SK-N-SH treated with all-trans-retinoic acid at 6 μM for 48 hours (cell line): Measurements from ENCODE around the gene ATXN10.

Source experiments
- ATAC-seq: fragments of 200-7000 bp; cut with Tn5 transposase; 3 replicates; pipeline ENCODE4 v1.9.1; 2020; ENCODE audit warnings: mild to moderate bottlenecking, moderate library complexity
- ARNTL ChIP-seq: fragments of 450-650 bp; formaldehyde crosslinking; IDR thresholded peaks from 2 replicates; pipeline ENCODE4 v1.5.0; 2020; ENCODE audit warnings: low read depth, mild to moderate bottlenecking, moderate library complexity, borderline replicate concordance
- BACH2 ChIP-seq: fragments of 250-450 bp; sonication (Bioruptor Pico); IDR thresholded peaks from 2 replicates; pipeline ENCODE4 v1.9.0; 2021; ENCODE audit warnings: mild to moderate bottlenecking, borderline replicate concordance
- CSDC2 ChIP-seq: fragments of 250-450 bp; sonication (Bioruptor Pico); IDR thresholded peaks from 2 replicates; pipeline ENCODE4 v1.5.0; 2020; ENCODE audit warnings: mild to moderate bottlenecking, moderate library complexity
- ESRRG ChIP-seq: fragments of 250-450 bp; sonication (Bioruptor Pico); IDR thresholded peaks from 2 replicates; pipeline ENCODE4 v1.6.1; 2021; ENCODE audit warnings: mild to moderate bottlenecking
- GLIS3 ChIP-seq: fragments of 250-450 bp; sonication (Bioruptor Pico); IDR thresholded peaks from 2 replicates; pipeline ENCODE4 v1.5.0; 2020; ENCODE audit warnings: mild to moderate bottlenecking, moderate library complexity
- ISL1 ChIP-seq: fragments of 250-450 bp; sonication (Bioruptor Pico); IDR thresholded peaks from 2 replicates; pipeline ENCODE4 v2.1.2; 2022; ENCODE audit warnings: mild to moderate bottlenecking, moderate library complexity
- OSR1 ChIP-seq: fragments of 250-450 bp; sonication (Bioruptor Pico); IDR thresholded peaks from 2 replicates; pipeline ENCODE4 v1.8.0; 2022; ENCODE audit warnings: moderate library complexity, mild to moderate bottlenecking, inconsistent platforms
- PPARA ChIP-seq: fragments of 250-450 bp; sonication (Bioruptor Pico); IDR thresholded peaks from 2 replicates; pipeline ENCODE4 v1.5.0; 2020; ENCODE audit warnings: mild to moderate bottlenecking, borderline replicate concordance
- RARB ChIP-seq: fragments of 250-450 bp; sonication (Bioruptor Pico); IDR thresholded peaks from 2 replicates; pipeline ENCODE4 v1.8.0; 2021; ENCODE audit warnings: mild to moderate bottlenecking, moderate library complexity
- SNAI2 ChIP-seq: fragments of 250-450 bp; sonication (Bioruptor Pico); IDR thresholded peaks from 2 replicates; pipeline ENCODE4 v1.5.0; 2020; ENCODE audit warnings: mild to moderate bottlenecking, moderate library complexity
- TCF4 ChIP-seq: fragments of 250-450 bp; sonication (Bioruptor Pico); IDR thresholded peaks from 2 replicates; pipeline ENCODE4 v1.8.0; 2021; ENCODE audit warnings: mild to moderate bottlenecking, moderate library complexity, borderline replicate concordance
- TOX ChIP-seq: fragments of 250-450 bp; sonication (Bioruptor Pico); IDR thresholded peaks from 2 replicates; pipeline ENCODE4 v1.8.0; 2021; ENCODE audit warnings: mild to moderate bottlenecking, moderate library complexity, borderline replicate concordance
- ZC3H10 ChIP-seq: fragments of 250-450 bp; sonication (Bioruptor Pico); IDR thresholded peaks from 2 replicates; pipeline ENCODE4 v1.5.1; 2021; ENCODE audit warnings: mild to moderate bottlenecking, moderate library complexity
- ZFP3 ChIP-seq: fragments of 250-450 bp; sonication (Bioruptor Pico); IDR thresholded peaks from 2 replicates; pipeline ENCODE4 v1.5.0; 2020; ENCODE audit warnings: mild to moderate bottlenecking, moderate library complexity
- ZFP30 ChIP-seq: fragments of 450-650 bp; formaldehyde crosslinking; IDR thresholded peaks from 2 replicates; pipeline ENCODE4 v1.5.0; 2022; ENCODE audit warnings: mild to moderate bottlenecking, moderate library complexity
- ZNF565 ChIP-seq: fragments of 450-650 bp; formaldehyde crosslinking; conservative IDR thresholded peaks from 2 replicates; pipeline ENCODE4 v1.5.0; 2020; ENCODE audit warnings: low read depth, mild to moderate bottlenecking, moderate library complexity
- ZNF8 ChIP-seq: fragments of 450-650 bp; formaldehyde crosslinking; IDR thresholded peaks from 2 replicates; pipeline ENCODE4 v1.5.0; 2020; ENCODE audit warnings: mild to moderate bottlenecking, moderate library complexity
- TF ChIP-seq, protein P1 (sequence below): fragments of 250-450 bp; sonication (Bioruptor Pico); IDR thresholded peaks from 2 replicates; pipeline ENCODE4 v1.5.0; 2020; ENCODE audit warnings: mild to moderate bottlenecking, moderate library complexity
- TF ChIP-seq, protein P2 (sequence below): fragments of 250-450 bp; sonication (Bioruptor Pico); IDR thresholded peaks from 2 replicates; pipeline ENCODE4 v1.8.0; 2021; ENCODE audit warnings: low read depth, mild to moderate bottlenecking, moderate library complexity, borderline replicate concordance
- TF ChIP-seq, protein P3 (sequence below): fragments of 250-450 bp; sonication (Bioruptor Pico); IDR thresholded peaks from 2 replicates; pipeline ENCODE4 v1.8.0; 2020; ENCODE audit warnings: mild to moderate bottlenecking, moderate library complexity, borderline replicate concordance
- TF ChIP-seq, protein P4 (sequence below): fragments of 250-450 bp; sonication (Bioruptor Pico); IDR thresholded peaks from 2 replicates; pipeline ENCODE4 v1.5.1; 2020; ENCODE audit warnings: low read depth, mild to moderate bottlenecking, moderate library complexity
- TF ChIP-seq, protein P5 (sequence below): fragments of 250-450 bp; sonication (Bioruptor Pico); IDR thresholded peaks from 2 replicates; pipeline ENCODE4 v1.5.1; 2021; ENCODE audit warnings: mild to moderate bottlenecking, moderate library complexity

Gene ATXN10

DNA sequence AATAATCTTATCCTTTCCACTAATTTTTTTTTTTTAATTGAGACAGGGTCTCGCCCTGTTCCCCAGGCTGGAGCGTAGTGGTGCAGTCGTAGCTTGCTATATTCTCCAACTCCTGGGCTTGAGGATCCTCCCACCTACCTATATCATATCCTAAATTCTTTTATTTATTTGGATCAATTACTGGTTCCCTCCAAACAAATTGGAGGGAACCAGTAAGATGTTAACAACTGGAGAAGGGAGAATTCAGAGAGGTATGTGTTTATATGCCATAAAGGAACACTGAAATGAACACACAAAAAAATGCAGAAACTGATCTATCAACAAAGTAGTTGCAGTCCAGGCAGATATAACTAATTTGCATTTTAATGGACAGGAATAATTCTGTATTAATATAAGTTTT is 63.6 kb downstream of the ATXN10 start:
- no peak for ATAC-seq
- no peak for TF ChIP-seq ZNF565 (CRISPR knock-in tag)
- no peak for TF ChIP-seq TCF4 (CRISPR knock-in tag)
- TF ChIP-seq CSDC2 (CRISPR knock-in tag): no peak
- TF ChIP-seq BACH2 (CRISPR knock-in tag): no peak
- TF ChIP-seq ZFP30 (CRISPR knock-in tag): no peak

DNA sequence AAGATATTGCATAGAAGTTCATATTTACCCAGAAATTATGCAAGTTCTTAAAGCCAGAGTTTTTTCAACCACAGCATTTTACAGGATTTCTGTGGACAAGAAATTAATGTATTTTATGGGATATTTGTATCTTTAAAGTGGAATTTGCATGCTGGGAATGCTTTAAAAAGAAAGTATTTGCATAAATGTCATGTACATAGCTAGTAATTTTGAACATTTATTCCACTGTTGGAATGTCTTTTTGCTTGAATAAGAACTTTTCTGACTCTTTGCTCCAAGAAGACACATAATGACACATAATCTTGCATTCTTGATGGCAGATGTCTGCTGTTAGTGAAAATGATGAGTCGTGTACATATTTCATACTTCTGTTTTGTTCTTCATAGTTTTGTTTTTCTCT is 66.6 kb downstream of the ATXN10 start:
- ATAC-seq: no peak
- no peak for TF ChIP-seq ARNTL (CRISPR knock-in tag)
- no peak for TF ChIP-seq TCF4 (CRISPR knock-in tag)
- TF ChIP-seq, all 23 proteins: peak for 0

DNA sequence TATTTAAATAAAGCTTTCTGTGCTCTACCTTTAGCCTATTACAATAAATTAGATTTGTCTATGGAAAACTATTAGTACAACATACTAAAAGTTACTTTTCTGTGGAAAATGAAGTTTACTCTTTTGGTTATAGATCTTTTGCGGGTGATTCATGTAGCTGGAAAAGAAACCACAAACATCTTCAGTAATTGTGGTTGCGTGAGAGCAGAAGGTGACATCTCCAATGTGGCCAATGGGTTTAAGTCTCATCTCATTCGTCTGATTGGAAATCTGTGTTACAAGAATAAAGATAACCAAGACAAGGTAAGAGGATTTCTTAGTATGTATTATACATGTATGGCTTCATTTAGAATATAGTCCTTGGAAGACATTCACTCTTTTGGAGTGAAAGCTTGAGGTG is 68.6 kb downstream of the ATXN10 start:
- ATAC-seq: no peak
- TF ChIP-seq ESRRG (CRISPR knock-in tag) (no peak), ISL1 (CRISPR knock-in tag) (no peak), ZNF8 (no peak), ARNTL (CRISPR knock-in tag) (no peak), ZC3H10 (CRISPR knock-in tag) (no peak), TOX (CRISPR knock-in tag) (no peak), BACH2 (CRISPR knock-in tag) (no peak), SNAI2 (CRISPR knock-in tag) (no peak), ZFP3 (CRISPR knock-in tag) (no peak), RARB (CRISPR knock-in tag) (no peak), CSDC2 (CRISPR knock-in tag) (no peak), PPARA (CRISPR knock-in tag) (no peak), ZFP30 (CRISPR knock-in tag) (no peak)
- TF ChIP-seq, protein P1, sequence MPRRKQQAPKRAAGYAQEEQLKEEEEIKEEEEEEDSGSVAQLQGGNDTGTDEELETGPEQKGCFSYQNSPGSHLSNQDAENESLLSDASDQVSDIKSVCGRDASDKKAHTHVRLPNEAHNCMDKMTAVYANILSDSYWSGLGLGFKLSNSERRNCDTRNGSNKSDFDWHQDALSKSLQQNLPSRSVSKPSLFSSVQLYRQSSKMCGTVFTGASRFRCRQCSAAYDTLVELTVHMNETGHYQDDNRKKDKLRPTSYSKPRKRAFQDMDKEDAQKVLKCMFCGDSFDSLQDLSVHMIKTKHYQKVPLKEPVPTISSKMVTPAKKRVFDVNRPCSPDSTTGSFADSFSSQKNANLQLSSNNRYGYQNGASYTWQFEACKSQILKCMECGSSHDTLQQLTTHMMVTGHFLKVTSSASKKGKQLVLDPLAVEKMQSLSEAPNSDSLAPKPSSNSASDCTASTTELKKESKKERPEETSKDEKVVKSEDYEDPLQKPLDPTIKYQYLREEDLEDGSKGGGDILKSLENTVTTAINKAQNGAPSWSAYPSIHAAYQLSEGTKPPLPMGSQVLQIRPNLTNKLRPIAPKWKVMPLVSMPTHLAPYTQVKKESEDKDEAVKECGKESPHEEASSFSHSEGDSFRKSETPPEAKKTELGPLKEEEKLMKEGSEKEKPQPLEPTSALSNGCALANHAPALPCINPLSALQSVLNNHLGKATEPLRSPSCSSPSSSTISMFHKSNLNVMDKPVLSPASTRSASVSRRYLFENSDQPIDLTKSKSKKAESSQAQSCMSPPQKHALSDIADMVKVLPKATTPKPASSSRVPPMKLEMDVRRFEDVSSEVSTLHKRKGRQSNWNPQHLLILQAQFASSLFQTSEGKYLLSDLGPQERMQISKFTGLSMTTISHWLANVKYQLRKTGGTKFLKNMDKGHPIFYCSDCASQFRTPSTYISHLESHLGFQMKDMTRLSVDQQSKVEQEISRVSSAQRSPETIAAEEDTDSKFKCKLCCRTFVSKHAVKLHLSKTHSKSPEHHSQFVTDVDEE (CRISPR knock-in tag): no peak
- TF ChIP-seq, protein P2, sequence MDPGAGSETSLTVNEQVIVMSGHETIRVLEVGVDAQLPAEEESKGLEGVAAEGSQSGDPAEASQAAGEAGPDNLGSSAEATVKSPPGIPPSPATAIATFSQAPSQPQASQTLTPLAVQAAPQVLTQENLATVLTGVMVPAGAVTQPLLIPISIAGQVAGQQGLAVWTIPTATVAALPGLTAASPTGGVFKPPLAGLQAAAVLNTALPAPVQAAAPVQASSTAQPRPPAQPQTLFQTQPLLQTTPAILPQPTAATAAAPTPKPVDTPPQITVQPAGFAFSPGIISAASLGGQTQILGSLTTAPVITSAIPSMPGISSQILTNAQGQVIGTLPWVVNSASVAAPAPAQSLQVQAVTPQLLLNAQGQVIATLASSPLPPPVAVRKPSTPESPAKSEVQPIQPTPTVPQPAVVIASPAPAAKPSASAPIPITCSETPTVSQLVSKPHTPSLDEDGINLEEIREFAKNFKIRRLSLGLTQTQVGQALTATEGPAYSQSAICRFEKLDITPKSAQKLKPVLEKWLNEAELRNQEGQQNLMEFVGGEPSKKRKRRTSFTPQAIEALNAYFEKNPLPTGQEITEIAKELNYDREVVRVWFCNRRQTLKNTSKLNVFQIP (CRISPR knock-in tag): no peak
- TF ChIP-seq, protein P3, sequence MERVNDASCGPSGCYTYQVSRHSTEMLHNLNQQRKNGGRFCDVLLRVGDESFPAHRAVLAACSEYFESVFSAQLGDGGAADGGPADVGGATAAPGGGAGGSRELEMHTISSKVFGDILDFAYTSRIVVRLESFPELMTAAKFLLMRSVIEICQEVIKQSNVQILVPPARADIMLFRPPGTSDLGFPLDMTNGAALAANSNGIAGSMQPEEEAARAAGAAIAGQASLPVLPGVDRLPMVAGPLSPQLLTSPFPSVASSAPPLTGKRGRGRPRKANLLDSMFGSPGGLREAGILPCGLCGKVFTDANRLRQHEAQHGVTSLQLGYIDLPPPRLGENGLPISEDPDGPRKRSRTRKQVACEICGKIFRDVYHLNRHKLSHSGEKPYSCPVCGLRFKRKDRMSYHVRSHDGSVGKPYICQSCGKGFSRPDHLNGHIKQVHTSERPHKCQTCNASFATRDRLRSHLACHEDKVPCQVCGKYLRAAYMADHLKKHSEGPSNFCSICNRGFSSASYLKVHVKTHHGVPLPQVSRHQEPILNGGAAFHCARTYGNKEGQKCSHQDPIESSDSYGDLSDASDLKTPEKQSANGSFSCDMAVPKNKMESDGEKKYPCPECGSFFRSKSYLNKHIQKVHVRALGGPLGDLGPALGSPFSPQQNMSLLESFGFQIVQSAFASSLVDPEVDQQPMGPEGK (CRISPR knock-in tag): no peak
- TF ChIP-seq, all 23 proteins: peak for 0

DNA sequence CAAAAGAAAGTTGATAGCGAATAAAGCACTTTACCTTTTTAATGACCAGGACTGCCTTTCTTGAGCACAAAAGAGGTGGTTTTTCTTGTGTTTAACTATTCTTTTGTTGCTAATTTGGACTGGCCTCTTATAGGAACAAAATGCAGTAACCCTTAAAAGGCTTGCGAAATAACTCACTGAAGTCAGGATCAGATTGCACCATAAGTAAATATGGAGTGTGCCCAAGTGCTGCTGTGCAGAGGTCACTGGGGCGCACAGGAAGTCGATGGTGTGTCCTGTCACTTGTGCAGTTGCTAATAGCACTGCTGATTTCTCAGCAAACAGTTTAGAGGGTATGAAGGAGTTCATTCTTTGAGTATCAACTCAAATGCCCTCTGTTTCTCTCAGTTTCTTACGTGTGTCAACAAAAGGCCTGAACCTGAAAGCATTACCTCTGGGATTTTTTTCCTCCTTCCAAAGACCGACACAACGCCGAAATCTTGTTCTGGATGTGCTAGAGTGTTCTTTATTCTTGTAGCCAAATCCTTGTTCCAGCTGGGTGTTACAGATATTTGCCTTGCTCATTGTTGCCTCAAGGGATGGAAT is 71.3 kb downstream of the ATXN10 start:
- ATAC-seq: no peak
- TF ChIP-seq GLIS3 (CRISPR knock-in tag): no peak
- no peak for TF ChIP-seq ZFP30 (CRISPR knock-in tag)
- TF ChIP-seq, protein P4, sequence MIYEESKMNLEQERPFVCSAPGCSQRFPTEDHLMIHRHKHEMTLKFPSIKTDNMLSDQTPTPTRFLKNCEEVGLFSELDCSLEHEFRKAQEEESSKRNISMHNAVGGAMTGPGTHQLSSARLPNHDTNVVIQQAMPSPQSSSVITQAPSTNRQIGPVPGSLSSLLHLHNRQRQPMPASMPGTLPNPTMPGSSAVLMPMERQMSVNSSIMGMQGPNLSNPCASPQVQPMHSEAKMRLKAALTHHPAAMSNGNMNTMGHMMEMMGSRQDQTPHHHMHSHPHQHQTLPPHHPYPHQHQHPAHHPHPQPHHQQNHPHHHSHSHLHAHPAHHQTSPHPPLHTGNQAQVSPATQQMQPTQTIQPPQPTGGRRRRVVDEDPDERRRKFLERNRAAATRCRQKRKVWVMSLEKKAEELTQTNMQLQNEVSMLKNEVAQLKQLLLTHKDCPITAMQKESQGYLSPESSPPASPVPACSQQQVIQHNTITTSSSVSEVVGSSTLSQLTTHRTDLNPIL (CRISPR knock-in tag): no peak
- TF ChIP-seq, protein P3 (CRISPR knock-in tag): no peak
- TF ChIP-seq, protein P1 (CRISPR knock-in tag): no peak
- TF ChIP-seq, protein P5, sequence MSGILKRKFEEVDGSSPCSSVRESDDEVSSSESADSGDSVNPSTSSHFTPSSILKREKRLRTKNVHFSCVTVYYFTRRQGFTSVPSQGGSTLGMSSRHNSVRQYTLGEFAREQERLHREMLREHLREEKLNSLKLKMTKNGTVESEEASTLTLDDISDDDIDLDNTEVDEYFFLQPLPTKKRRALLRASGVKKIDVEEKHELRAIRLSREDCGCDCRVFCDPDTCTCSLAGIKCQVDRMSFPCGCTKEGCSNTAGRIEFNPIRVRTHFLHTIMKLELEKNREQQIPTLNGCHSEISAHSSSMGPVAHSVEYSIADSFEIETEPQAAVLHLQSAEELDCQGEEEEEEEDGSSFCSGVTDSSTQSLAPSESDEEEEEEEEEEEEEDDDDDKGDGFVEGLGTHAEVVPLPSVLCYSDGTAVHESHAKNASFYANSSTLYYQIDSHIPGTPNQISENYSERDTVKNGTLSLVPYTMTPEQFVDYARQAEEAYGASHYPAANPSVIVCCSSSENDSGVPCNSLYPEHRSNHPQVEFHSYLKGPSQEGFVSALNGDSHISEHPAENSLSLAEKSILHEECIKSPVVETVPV (CRISPR knock-in tag): no peak
- no peak for TF ChIP-seq OSR1 (CRISPR knock-in tag)
- no peak for TF ChIP-seq BACH2 (CRISPR knock-in tag)
- no peak for TF ChIP-seq ESRRG (CRISPR knock-in tag)
- no peak for TF ChIP-seq TCF4 (CRISPR knock-in tag)
